Small intestine (tissue), 7 donors: ENCODE measurements around the gene NDST3. TPM values are rescaled to one million over a fixed set of nuclear protein-coding genes. Genes with fewer than 3 reads are reported as not detected.

Experiments
- DNase-seq, 2 donors: peaks; one replicate each; pipeline versions ENCODE4 v3.0.0 to v3.0.0-alpha.2; 2013
- FAIRE-seq: peaks from 2 replicates; lab custom pipeline; 2012; peaks lifted over from hg19 to GRCh38; lab: Jason Lieb, UNC
- H3K27ac ChIP-seq, 3 donors: one replicate each; pipeline ENCODE4 v1.5.1; 2013; ENCODE audit warnings: low read length in 2 of 3, mild to moderate bottlenecking in 2 of 3, control low read depth in 1 of 3, inconsistent platforms in 1 of 3, low read depth in 1 of 3, moderate library complexity in 1 of 3
- H3K27me3 ChIP-seq, 3 donors: one replicate each; pipeline ENCODE4 v1.6.1; 2013; ENCODE audit warnings: low read length in 3 of 3, inconsistent platforms in 1 of 3; ENCODE audit not compliant: control insufficient read depth in 3 of 3, insufficient read depth in 3 of 3
- H3K36me3 ChIP-seq, 3 donors: one replicate each; pipeline ENCODE4 v1.6.1; 2013; ENCODE audit warnings: low read length in 3 of 3, inconsistent platforms in 1 of 3, low read depth in 1 of 3, mild to moderate bottlenecking in 1 of 3, moderate library complexity in 1 of 3; ENCODE audit not compliant: control insufficient read depth in 3 of 3, insufficient read depth in 2 of 3
- H3K4me1 ChIP-seq, 3 donors: one replicate each; pipeline ENCODE4 v1.6.1; 2013; ENCODE audit warnings: low read length in 2 of 3, inconsistent platforms in 1 of 3, low read depth in 1 of 3, mild to moderate bottlenecking in 1 of 3, moderate library complexity in 1 of 3; ENCODE audit not compliant: control insufficient read depth in 3 of 3, insufficient read depth in 2 of 3
- H3K4me3 ChIP-seq, 3 donors: one replicate each; pipeline ENCODE4 v1.5.1; 2013; ENCODE audit warnings: low read length in 3 of 3, control low read depth in 1 of 3, inconsistent platforms in 1 of 3, low read depth in 1 of 3, mild to moderate bottlenecking in 1 of 3, moderate library complexity in 1 of 3
- H3K9me3 ChIP-seq, 2 donors: one replicate each; pipeline ENCODE4 v1.6.1; 2013; ENCODE audit warnings: low read depth in 1 of 2, low read length in 1 of 2; ENCODE audit not compliant: control insufficient read depth in 2 of 2, insufficient read depth in 1 of 2
- WGBS, 3 donors: extraction: QIAGEN DNeasy Blood & Tissue Kit; methylation state at CpG; one replicate each; pipeline ENCODE4 v1.1.7; 2013; 5-methylcytosine and 5-hydroxymethylcytosine counted together
- polyA plus RNA-seq, 4 donors: library from polyadenylated mRNA; stranded (reverse) in 3 of 4; unstranded in 1 of 4; fragments of 200-250 nt in 3 of 4; fragments of 120-200 nt in 1 of 4; gene quantifications; one replicate each; pipeline versions ENCODE4 v1.2.1 to v1.2.3, GENCODE V29; 2013
- donor health status: healthy with polysubstance abuse.
- donor health status: control.
- donor health status: control.
- donor health status: Bipolar disorder and iron deficiency.
- donor health status: healthy.

Gene NDST3
- polyA plus RNA-seq, 4 donors = 0.07 to 0.77 TPM; not detected in 2

DNA sequence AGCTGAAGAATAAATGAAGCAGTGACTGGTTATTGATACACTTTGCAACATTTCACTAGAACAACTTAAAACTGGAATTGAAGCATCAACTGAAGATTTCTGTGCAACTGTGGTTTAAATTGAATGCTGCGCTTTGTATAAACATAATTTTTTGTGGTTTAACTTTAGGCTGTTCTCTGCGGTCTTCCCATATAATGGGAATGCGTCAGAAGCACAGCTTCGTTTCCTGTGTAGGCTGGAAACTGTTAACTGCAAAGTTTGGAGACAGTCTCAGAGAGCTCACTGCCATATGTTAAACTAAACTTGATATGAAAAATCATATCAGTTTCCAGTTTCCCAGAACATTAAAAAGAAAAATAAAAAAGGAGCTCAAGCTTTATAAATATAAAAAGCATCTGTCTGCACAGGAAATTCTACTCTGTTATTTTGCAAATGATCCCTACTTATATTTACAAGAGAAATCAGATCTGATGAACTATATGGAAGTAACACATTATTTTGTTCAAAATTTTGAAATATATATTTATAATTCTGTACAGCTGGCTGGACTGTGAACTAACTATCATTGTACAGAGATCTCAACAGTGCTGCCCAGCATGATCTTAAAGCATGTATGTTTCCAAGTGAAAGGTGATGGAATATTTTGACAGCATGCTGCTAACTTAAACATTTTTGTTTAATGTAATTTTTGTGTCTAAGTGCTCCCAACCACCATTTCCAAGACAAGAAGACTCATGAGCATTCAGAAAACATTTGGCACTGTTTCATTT is 139.9 kb downstream of the NDST3 start:
- no peak overlapping the region for H3K27ac ChIP-seq
- H3K9me3 ChIP-seq = no peaks in the 10 kb centered on the region
- FAIRE-seq (no peak), DNase-seq (no peak)
- H3K27me3 ChIP-seq = no peaks in the 10 kb centered on the region
- 41 to 82% (median 63%) methylated on average over 4 of the region's 4 CpGs for WGBS, 3 donors
- H3K4me1 ChIP-seq = peaks cover 0 to 3% (median 0%) of the 10 kb centered on the region in 3 donors
- no peak overlapping the region for H3K4me3 ChIP-seq
- H3K36me3 ChIP-seq = no peaks in the 10 kb centered on the region

DNA sequence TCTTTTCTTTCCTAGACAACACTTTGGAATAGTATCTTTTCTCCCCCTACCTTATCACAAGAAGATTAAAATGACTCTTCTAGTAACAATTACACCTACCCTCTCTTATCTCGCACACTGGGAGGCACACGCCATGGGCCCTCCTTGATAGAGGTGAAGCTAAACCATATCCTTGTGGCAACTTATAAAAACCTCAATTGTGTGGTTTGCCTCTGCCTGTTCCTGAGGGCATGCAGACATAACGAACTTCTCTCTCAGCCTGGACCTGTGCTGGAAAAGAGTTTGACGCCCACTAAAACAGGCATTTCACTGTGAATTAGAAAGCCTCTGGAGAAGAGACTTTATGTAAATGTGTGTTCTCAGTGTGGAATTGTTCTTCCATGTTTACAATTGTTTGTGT is 141.2 kb downstream of the NDST3 start:
- no peaks in the 10 kb centered on the region for H3K27me3 ChIP-seq
- no peak overlapping the region for H3K4me3 ChIP-seq
- WGBS, 3 donors = 44 to 61% (median 57%) methylated on average over 4 of the region's 4 CpGs
- no peaks in the 10 kb centered on the region for H3K36me3 ChIP-seq
- FAIRE-seq = no peak
- H3K9me3 ChIP-seq = no peaks in the 10 kb centered on the region
- no peak for DNase-seq
- peaks cover 0 to 3% (median 0%) of the 10 kb centered on the region in 3 donors for H3K4me1 ChIP-seq
- H3K27ac ChIP-seq = no peak overlapping the region

DNA sequence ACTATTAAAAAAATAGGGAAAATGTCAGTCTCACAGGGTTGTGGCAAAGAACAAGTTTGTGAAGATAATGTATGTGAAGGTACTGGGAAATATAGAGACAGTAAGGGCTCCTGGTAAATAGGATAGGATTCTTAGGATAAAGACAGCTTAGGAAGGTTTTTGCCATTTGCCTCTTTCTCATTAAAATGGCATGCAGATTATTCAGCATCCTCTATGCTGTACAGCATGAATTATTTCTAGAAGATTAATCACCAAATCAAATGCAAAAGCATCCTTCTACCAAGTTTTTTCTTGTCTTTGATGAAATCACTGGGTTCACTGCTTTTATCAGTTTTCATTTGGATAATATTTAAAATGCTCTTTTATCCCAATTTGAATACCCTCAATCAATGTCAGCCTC is 142.8 kb downstream of the NDST3 start:
- H3K36me3 ChIP-seq = no peaks in the 10 kb centered on the region
- DNase-seq (no peak), FAIRE-seq (no peak)
- H3K9me3 ChIP-seq = no peaks in the 10 kb centered on the region
- peaks cover 0 to 3% (median 0%) of the 10 kb centered on the region in 3 donors for H3K4me1 ChIP-seq
- H3K4me3 ChIP-seq = no peak overlapping the region
- H3K27ac ChIP-seq = no peak overlapping the region
- H3K27me3 ChIP-seq = no peaks in the 10 kb centered on the region

DNA sequence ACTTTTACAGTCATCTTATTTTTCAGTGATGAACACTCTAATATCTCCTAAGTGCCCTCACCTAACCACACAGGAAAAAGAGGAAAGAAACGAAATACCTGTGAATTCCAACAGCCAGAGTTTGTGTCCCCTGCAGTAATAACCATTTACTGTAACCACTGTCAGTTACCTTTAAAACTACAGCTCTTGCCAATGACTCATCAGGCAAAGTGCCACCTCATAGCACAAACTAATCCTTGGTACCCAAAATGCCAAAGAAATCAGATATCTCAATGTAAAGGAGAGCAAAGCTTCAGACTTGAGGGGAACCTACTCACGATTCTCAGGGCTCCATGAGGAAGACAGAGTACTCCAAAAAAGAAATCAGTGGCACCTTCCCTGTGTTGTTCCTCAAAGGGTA is 146.5 kb downstream of the NDST3 start:
- Histone ChIP-seq H3K36me3 (no peaks in the 10 kb centered on the region), H3K9me3 (no peaks in the 10 kb centered on the region), H3K27me3 (no peaks in the 10 kb centered on the region), H3K4me3 (no peak overlapping the region), H3K27ac (no peak overlapping the region), H3K4me1 (no peaks in the 10 kb centered on the region)
- FAIRE-seq = no peak
- WGBS, 3 donors = 47 to 81% (median 62%) methylated on average over 2 of the region's 2 CpGs
- DNase-seq = no peak

DNA sequence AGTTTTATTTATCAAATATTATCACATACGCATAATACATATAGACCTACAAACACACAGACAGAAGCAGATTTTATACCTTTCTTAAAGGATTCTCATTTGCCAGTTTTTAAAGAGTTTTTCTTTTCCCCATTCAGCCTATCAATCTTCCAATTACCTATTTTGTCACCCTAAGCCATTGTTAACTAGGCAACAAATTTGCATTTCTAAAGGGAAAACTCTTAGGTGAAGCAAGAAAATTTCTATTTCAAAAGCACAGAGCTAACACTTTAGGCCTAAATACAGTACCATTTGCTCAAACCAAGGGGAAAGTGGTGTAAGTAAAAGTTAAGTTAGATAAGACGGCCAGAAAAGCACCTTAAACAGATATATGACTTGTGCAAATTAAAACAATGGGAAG is 156.6 kb downstream of the NDST3 start:
- peaks cover 0 to 8% of the 10 kb centered on the region in 2 donors for H3K9me3 ChIP-seq
- H3K27ac ChIP-seq = no peak overlapping the region
- no peak for DNase-seq
- H3K4me3 ChIP-seq = no peak overlapping the region
- 84 to 89% (median 87%) methylated on average over 2 of the region's 2 CpGs for WGBS, 3 donors
- no peaks in the 10 kb centered on the region for H3K4me1 ChIP-seq
- no peak for FAIRE-seq
- H3K36me3 ChIP-seq = no peaks in the 10 kb centered on the region
- H3K27me3 ChIP-seq = no peaks in the 10 kb centered on the region

GRCh38 chr4:118193421-118193820 is 159.1 kb downstream of the NDST3 start:
- DNase-seq (no peak), FAIRE-seq (no peak)
- Histone ChIP-seq H3K36me3 (no peaks in the 10 kb centered on the region), H3K27ac (no peak overlapping the region), H3K4me3 (no peak overlapping the region), H3K27me3 (no peaks in the 10 kb centered on the region), H3K4me1 (no peaks in the 10 kb centered on the region), H3K9me3 (peaks cover 0 to 8% of the 10 kb centered on the region in 2 donors)
- 79 to 91% (median 88%) methylated on average over 6 of the region's 6 CpGs for WGBS, 3 donors

GRCh38 chr4:118206627-118207026 is 172.3 kb downstream of the NDST3 start:
- H3K27me3 ChIP-seq = no peaks in the 10 kb centered on the region
- H3K9me3 ChIP-seq = peaks cover 0 to 6% of the 10 kb centered on the region in 2 donors
- H3K27ac ChIP-seq = no peak overlapping the region
- FAIRE-seq = no peak
- 79 to 89% (median 83%) methylated on average over 2 of the region's 2 CpGs for WGBS, 3 donors
- DNase-seq = no peak
- H3K4me1 ChIP-seq = no peaks in the 10 kb centered on the region
- H3K36me3 ChIP-seq = no peaks in the 10 kb centered on the region
- no peak overlapping the region for H3K4me3 ChIP-seq

DNA sequence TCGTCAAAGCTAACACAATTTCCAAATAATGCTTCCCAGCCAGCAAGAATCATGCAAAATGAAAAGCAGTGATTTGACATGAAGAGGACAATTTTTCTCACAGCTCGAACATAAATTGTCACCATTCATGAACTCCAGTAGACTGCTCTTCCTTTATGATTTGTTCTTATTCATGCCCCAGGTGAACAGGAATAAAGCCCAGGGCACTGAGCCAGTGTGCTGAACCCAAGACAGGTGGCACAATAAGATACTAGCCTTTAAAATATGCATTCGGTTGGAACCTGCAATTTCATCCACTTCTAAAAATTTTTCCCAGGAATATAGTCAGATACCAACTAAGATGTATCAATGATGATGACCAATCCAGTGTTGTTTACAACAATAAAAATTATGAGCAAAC is 178.8 kb downstream of the NDST3 start:
- no peaks in the 10 kb centered on the region for H3K9me3 ChIP-seq
- no peaks in the 10 kb centered on the region for H3K4me1 ChIP-seq
- no peak for DNase-seq
- H3K36me3 ChIP-seq = no peaks in the 10 kb centered on the region
- 74 to 85% (median 79%) methylated on average over 3 of the region's 3 CpGs for WGBS, 3 donors
- H3K27me3 ChIP-seq = no peaks in the 10 kb centered on the region
- no peak overlapping the region for H3K27ac ChIP-seq
- FAIRE-seq = no peak
- no peak overlapping the region for H3K4me3 ChIP-seq

DNA sequence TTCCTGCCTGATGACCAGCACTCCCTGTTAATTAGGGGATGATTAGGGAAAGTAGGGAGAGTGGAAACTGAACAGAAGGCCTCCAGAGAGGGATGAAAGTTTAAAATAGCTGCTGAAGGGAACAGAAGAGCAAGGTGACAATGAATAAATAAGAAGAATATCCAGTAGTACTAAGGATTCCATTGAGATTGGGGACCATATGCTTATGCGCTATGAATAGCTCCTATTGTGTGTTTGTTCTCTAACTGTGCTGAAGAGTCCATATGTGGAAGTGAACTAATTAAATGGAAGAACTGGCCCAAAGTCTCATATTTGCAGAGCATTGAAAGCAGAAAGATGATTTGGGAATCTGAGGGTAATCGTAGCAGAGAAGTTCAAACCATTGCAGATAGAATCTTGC is 181.5 kb downstream of the NDST3 start:
- Histone ChIP-seq H3K27ac (no peak overlapping the region), H3K4me3 (no peak overlapping the region), H3K27me3 (no peaks in the 10 kb centered on the region), H3K4me1 (no peaks in the 10 kb centered on the region), H3K36me3 (no peaks in the 10 kb centered on the region), H3K9me3 (no peaks in the 10 kb centered on the region)
- FAIRE-seq (no peak), DNase-seq (no peak)
- WGBS, 3 donors = 88 to 93% (median 89%) methylated on average over 2 of the region's 2 CpGs
